Neural crest cell (in vitro differentiated cells): Measurements from ENCODE around the gene PRSS57. TPM values are rescaled to one million over a fixed set of nuclear protein-coding genes. Genes with fewer than 3 reads are reported as not detected.
"Not testable (repeated sequence)": the region's sequence is repeated elsewhere in the genome, so short reads cannot be mapped to it uniquely, and the experiment has no call there.

Source experiments
- DNase-seq: peaks from one replicate; pipeline ENCODE4 v3.0.0; 2021; ENCODE audit warnings: low read depth, mixed read lengths, low spot score
- H3K27ac Mint-ChIP-seq: one replicate; pipeline ENCODE4 v1.8.0; 2021; ENCODE audit warnings: mild to moderate bottlenecking, mixed read lengths; ENCODE audit not compliant: unreplicated experiment
- H3K27me3 Mint-ChIP-seq: 2 replicates; pipeline ENCODE4 v1.8.0; 2021; ENCODE audit warnings: low read depth, mild to moderate bottlenecking, mixed read lengths
- H3K36me3 Mint-ChIP-seq: 2 replicates; pipeline ENCODE4 v1.8.0; 2021; ENCODE audit warnings: low read depth, mild to moderate bottlenecking, mixed read lengths
- H3K4me1 Mint-ChIP-seq: 2 replicates; pipeline ENCODE4 v1.8.0; 2021; ENCODE audit warnings: mixed read lengths
- H3K4me3 Mint-ChIP-seq: one replicate; pipeline ENCODE4 v1.8.0; 2021; ENCODE audit warnings: mild to moderate bottlenecking, mixed read lengths
- H3K9me3 Mint-ChIP-seq: 2 replicates; pipeline ENCODE4 v1.8.0; 2021; ENCODE audit warnings: mixed read lengths
- CTCF ChIP-seq: fragments of 200-600 bp; sonication (generic); conservative IDR thresholded peaks from 2 replicates; pipeline ENCODE4 v1.5.0; 2021; ENCODE audit warnings: antibody characterized with exemption, mild to moderate bottlenecking
- long read RNA-seq: library from polyadenylated mRNA; unstranded; transcript quantifications from one replicate; pipeline ENCODE4 v2.0.0, GENCODE V29; 2020
- total RNA-seq: library from RNA; stranded (reverse); gene quantifications from 2 replicates; pipeline ENCODE4 v1.2.1, GENCODE V29; 2021

PRSS57 gene
- total RNA-seq: not detected in 2 replicates
- long read RNA-seq: 0 reads

GRCh38 chr19:695352-695949 is at the start of gene PRSS57:
Gene PRSS57 (minus strand): TSS chr19:695452. CDS start chr19:695430, 22 bp downstream.
- Mint-ChIP-seq H3K9me3 (no peaks in the 10 kb centered on the region), H3K4me3 (no peak within 1 kb of the TSS), H3K4me1 (no peaks in the 10 kb centered on the region), H3K27ac (no peak within 1 kb of the TSS), H3K36me3 (no peaks in the 10 kb centered on the region), H3K27me3 (no peaks in the 10 kb centered on the region)
- TF ChIP-seq CTCF: no peak
- DNase-seq: no peak

- no peak for TF ChIP-seq CTCF
- no peaks in the 10 kb centered on the region for H3K4me1 Mint-ChIP-seq
- no peaks in the 10 kb centered on the region for H3K36me3 Mint-ChIP-seq
- no peaks in the 10 kb centered on the region for H3K9me3 Mint-ChIP-seq
- DNase-seq: no peak
- H3K27me3 Mint-ChIP-seq: no peaks in the 10 kb centered on the region
- H3K4me3 Mint-ChIP-seq: no peak overlapping the region
- H3K27ac Mint-ChIP-seq: no peak overlapping the region
These were observed 48.0 kb upstream of the PRSS57 start for GRCh38 chr19:743168-743687.

- H3K36me3 Mint-ChIP-seq: no peaks in the 10 kb centered on the region
- H3K9me3 Mint-ChIP-seq: no peaks in the 10 kb centered on the region
- no peak for DNase-seq
- H3K27ac Mint-ChIP-seq: no peak overlapping the region
- no peak overlapping the region for H3K4me3 Mint-ChIP-seq
- H3K27me3 Mint-ChIP-seq: no peaks in the 10 kb centered on the region
- H3K4me1 Mint-ChIP-seq: no peaks in the 10 kb centered on the region
- TF ChIP-seq CTCF: no peak
These were observed 47.4 kb upstream of the PRSS57 start for GRCh38 chr19:742540-743075.

- DNase-seq: no peak
- Mint-ChIP-seq H3K4me1 (no peaks in the 10 kb centered on the region), H3K9me3 (no peaks in the 10 kb centered on the region), H3K36me3 (no peaks in the 10 kb centered on the region), H3K27me3 (no peaks in the 10 kb centered on the region), H3K27ac (no peak overlapping the region), H3K4me3 (no peak overlapping the region)
- TF ChIP-seq CTCF: no peak
These were observed 46.4 kb upstream of the PRSS57 start for GRCh38 chr19:741506-742131.

GRCh38 chr19:740816-741505 is 45.7 kb upstream of the PRSS57 start:
- not testable (repeated sequence) for H3K27me3 Mint-ChIP-seq

More at GRCh38 chr19:740816-741505, 45.7 kb upstream of the PRSS57 start:
- H3K27ac Mint-ChIP-seq, H3K36me3 Mint-ChIP-seq, H3K4me1 Mint-ChIP-seq, DNase-seq, H3K9me3 Mint-ChIP-seq, H3K4me3 Mint-ChIP-seq: not testable (repeated sequence)
